Measurements from ENCODE around the gene IL34.

Gene IL34

GRCh38 chr16:70644763-70645597 is 1.4 kb upstream of the IL34 start:
- Mint-ChIP-seq H3K9me3 (no peaks in the 10 kb centered on the region), H3K27ac (no peak overlapping the region), H3K27me3 (peaks cover 11 to 17% of the 10 kb centered on the region in 2 donors), H3K36me3 (no peaks in the 10 kb centered on the region), H3K4me3 (no peak overlapping the region), H3K4me1 (no peaks in the 10 kb centered on the region)
- ATAC-seq (replicated peaks): peak in 1 of 2 donors; percentile 47
- DNase-seq: no peak

- Mint-ChIP-seq H3K4me1 (no peaks in the 10 kb centered on the region), H3K27me3 (peaks cover 0 to under 1% of the 10 kb centered on the region in 2 donors), H3K9me3 (no peaks in the 10 kb centered on the region), H3K36me3 (no peaks in the 10 kb centered on the region), H3K27ac (no peak overlapping the region), H3K4me3 (no peak overlapping the region)
- ATAC-seq (replicated peaks) (no peak), DNase-seq (no peak)
These were observed 1.3 kb downstream of the IL34 start for GRCh38 chr16:70647441-70648359.

DNA sequence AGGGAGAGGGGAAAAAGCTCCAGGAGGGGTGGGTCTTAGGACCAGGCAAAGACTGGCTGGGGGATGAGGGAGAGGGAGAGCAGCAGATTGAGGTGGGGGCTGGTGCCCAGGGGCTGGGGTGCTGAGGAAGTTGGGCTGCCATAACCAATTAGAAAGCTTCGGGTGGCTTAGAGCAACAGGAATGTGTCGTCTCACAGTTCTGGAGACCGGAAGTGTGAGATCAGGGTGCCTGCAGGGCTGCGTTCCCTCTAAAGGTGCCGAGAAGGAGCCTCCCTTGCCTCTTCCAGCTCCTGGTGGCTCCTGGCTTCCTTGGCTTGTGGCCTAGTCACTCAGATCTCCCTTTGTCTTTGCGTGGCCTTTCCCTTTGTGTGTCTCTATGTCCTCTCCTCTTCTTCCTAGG is 2.2 kb downstream of the IL34 start:
- H3K4me3 Mint-ChIP-seq: no peak overlapping the region
- no peak overlapping the region for H3K27ac Mint-ChIP-seq
- H3K9me3 Mint-ChIP-seq: no peaks in the 10 kb centered on the region
- H3K36me3 Mint-ChIP-seq: no peaks in the 10 kb centered on the region
- H3K4me1 Mint-ChIP-seq: peaks cover under 1% of the 10 kb centered on the region in 2 donors
- ATAC-seq (replicated peaks) (no peak), DNase-seq (no peak)
- peaks cover 0 to under 1% of the 10 kb centered on the region in 2 donors for H3K27me3 Mint-ChIP-seq

- Mint-ChIP-seq H3K27ac (no peak overlapping the region), H3K9me3 (no peaks in the 10 kb centered on the region), H3K36me3 (no peaks in the 10 kb centered on the region), H3K27me3 (peaks cover 4 to 6% of the 10 kb centered on the region in 2 donors), H3K4me1 (peaks cover 5 to 6% of the 10 kb centered on the region in 2 donors), H3K4me3 (no peak overlapping the region)
- ATAC-seq (replicated peaks) (no peak), DNase-seq (no peak)
These were observed 2.9 kb downstream of the IL34 start for GRCh38 chr16:70649300-70649699.

DNA sequence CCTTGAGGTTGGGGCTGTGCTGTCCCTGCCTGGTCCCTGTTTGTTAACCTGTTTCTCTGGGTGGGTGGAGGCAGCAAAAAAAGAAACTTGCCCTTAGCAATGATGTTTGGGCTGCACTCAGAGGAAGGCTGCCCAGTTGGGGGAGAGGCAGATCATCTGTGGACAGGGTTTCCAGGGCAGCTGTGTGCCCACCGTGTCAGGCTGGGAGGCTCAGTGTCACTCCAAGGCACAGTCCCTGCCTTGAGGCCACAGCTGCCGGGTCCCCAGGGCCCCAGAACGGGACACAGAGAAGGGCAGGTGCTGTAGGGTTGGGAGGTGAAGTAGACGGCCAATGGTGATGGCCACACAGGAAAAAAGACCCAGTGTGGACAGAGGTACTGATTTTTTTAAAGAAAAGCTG is 3.9 kb downstream of the IL34 start:
- Mint-ChIP-seq H3K4me3 (no peak overlapping the region), H3K4me1 (peaks cover 5 to 6% of the 10 kb centered on the region in 2 donors), H3K27ac (peak overlapping the region; percentile 67), H3K36me3 (no peaks in the 10 kb centered on the region), H3K9me3 (no peaks in the 10 kb centered on the region), H3K27me3 (peaks cover 8 to 12% of the 10 kb centered on the region in 2 donors)
- DNase-seq: no peak
- ATAC-seq (replicated peaks): no peak

DNA sequence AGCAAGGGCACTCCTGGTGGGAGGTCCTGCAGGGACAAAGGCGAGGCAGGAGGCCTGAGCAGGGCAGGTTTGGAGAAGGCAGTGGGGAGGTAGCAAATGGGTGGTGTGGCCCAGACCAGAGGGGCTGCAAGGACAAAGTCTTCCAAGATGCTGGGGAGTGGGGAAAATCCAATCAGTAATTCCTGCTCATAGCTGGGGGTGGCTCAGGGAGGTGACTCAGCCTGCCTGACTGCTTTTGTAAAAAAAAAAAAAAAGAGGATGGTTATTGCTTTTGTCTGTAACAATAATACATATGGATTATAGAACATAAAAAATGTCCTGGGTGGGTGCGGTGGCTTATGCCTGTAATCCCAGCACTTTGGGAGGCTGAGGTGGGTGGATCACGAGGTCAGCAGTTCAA is 5.2 kb downstream of the IL34 start:
- Mint-ChIP-seq H3K27ac (no peak overlapping the region), H3K4me1 (peaks cover 5 to 6% of the 10 kb centered on the region in 2 donors), H3K36me3 (no peaks in the 10 kb centered on the region), H3K9me3 (no peaks in the 10 kb centered on the region), H3K27me3 (peaks cover 8 to 15% of the 10 kb centered on the region in 2 donors), H3K4me3 (no peak overlapping the region)
- ATAC-seq (replicated peaks) (no peak), DNase-seq (no peak)

DNA sequence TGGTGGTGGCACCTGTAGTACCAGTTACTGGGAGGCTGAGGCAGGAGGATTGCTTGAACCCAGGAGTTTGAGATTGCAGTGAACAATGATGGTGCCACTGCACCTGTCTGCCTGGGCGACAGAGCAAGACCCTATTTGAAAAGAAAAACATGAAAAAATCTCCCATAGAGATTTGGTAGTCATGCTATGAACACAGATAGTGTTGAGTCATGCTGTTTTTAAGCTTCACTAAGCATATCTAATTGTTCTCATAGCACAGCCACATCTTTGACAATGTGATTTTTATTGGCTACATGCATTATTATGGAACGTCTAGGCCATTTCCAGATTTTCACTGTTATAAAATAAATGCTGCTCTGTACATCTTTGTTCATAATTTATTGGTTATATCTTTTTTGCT is 6.0 kb downstream of the IL34 start:
- Mint-ChIP-seq H3K4me3 (no peak overlapping the region), H3K36me3 (no peaks in the 10 kb centered on the region), H3K9me3 (no peaks in the 10 kb centered on the region), H3K27ac (no peak overlapping the region), H3K4me1 (peaks cover 5 to 6% of the 10 kb centered on the region in 2 donors), H3K27me3 (peaks cover 11 to 15% of the 10 kb centered on the region in 2 donors)
- DNase-seq (no peak), ATAC-seq (replicated peaks) (no peak)

DNA sequence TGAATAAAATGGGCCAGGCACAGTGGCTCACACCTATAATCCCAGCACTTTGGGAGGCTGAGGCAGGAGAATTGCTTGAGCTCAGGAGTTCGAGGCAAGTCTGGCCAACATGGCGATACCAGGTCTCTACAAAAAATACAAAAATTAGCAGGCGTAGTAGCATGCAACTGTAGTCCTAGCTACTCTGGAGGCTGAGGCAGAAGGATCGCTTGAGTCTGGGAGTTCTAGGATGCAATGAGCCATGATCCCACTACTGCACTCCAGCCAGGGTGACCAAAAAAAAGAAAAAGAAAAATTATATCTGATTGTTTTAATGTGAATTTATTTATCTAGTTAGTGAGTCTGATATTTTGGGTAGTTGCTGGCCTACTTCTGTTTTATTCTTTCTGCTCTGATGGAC is 7.0 kb downstream of the IL34 start:
- H3K9me3 Mint-ChIP-seq: no peaks in the 10 kb centered on the region
- no peak overlapping the region for H3K4me3 Mint-ChIP-seq
- peaks cover 5 to 6% of the 10 kb centered on the region in 2 donors for H3K4me1 Mint-ChIP-seq
- H3K27ac Mint-ChIP-seq: no peak overlapping the region
- H3K27me3 Mint-ChIP-seq: peaks cover 11 to 15% of the 10 kb centered on the region in 2 donors
- DNase-seq (no peak), ATAC-seq (replicated peaks) (no peak)
- H3K36me3 Mint-ChIP-seq: no peaks in the 10 kb centered on the region

DNA sequence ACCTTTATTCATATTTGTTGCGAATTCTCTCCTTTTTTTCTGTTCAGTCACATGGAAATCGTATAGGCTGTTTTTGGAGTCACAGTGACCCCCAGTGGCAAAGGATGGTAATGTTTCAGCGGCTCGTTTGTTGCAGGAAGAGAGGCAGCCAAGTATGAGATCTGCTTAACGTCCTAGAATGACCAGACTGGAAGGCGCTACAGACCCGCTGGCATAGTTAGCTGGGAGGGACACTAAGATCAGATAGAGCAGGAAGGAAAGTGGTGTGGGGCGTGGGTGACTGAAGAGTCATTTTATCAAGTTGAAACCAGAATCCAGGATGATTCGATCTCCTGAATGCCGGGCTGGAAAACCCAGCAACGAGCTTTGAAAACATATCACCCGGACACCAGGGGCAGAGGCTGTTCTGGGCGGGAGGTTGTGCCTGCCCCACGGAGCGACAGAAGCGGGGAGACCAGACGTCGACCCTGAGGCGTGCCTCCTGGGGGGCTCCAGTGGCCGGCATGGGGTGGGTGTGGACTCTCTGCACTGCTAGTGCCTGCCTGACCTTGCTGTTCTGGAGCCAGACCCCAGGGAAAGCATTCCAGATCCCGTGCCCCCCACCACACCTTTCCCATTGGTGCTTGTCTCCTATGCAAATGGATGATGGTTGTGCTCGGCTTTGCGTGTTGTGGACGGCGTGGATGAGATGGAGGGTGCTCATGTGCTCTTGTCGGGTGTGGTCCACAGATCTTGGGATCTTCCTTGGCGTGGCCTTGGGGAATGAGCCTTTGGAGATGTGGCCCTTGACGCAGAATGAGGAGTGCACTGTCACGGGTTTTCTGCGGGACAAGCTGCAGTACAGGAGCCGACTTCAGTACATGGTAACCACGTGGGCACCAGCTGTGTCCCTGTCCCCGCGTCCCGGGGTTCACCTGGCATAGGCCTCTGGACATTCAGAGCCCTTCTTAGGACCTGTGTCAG is 7.7 kb downstream of the IL34 start:
- Mint-ChIP-seq H3K36me3 (no peaks in the 10 kb centered on the region), H3K27me3 (peaks cover 11 to 15% of the 10 kb centered on the region in 2 donors), H3K4me1 (peaks cover 5 to 6% of the 10 kb centered on the region in 2 donors), H3K4me3 (peak overlapping the region; percentile 54 to 67), H3K27ac (peak overlapping the region; percentile 28), H3K9me3 (no peaks in the 10 kb centered on the region)
- peak; percentile 72 for DNase-seq
- peak; percentile 86 to 88 for ATAC-seq (replicated peaks)

DNA sequence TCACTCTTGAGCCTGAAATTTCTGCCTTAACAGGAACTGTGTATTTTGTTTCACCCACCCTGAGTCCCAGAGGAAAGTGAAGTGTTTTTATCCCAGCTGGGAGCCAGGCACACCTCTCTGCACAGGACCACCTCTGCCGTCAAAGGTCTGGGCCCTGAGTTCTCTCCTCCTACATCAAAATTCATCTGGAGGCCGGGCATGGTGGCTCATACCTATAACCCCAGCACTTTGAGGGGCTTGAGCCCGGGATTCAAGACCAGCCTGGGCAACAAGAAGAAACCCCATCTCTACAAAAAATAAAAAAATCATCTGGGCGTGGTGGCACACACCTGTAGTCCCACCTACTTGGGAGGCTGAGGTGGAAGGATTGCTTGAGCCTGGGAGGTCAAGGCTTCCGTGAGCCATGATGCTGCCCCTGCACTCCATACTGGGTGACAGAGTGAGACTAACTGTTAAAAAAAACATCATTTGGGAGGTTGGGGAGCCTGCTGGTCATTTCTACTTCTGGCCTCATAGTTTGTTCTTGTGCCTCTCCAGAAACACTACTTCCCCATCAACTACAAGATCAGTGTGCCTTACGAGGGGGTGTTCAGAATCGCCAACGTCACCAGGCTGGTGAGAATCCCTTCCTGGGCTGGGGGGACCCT is 9.8 kb downstream of the IL34 start:
- Mint-ChIP-seq H3K36me3 (no peaks in the 10 kb centered on the region), H3K4me1 (peaks cover 5 to 6% of the 10 kb centered on the region in 2 donors), H3K9me3 (no peaks in the 10 kb centered on the region), H3K27ac (peak overlapping the region; percentile 38), H3K27me3 (peaks cover 11 to 15% of the 10 kb centered on the region in 2 donors), H3K4me3 (no peak overlapping the region)
- DNase-seq: no peak
- ATAC-seq (replicated peaks): no peak

GRCh38 chr16:70656712-70657263 is 10.4 kb downstream of the IL34 start:
- no peak overlapping the region for H3K4me3 Mint-ChIP-seq
- H3K4me1 Mint-ChIP-seq: peaks cover 5 to 6% of the 10 kb centered on the region in 2 donors
- no peaks in the 10 kb centered on the region for H3K9me3 Mint-ChIP-seq
- no peaks in the 10 kb centered on the region for H3K36me3 Mint-ChIP-seq
- no peak for ATAC-seq (replicated peaks)
- peaks cover 11 to 15% of the 10 kb centered on the region in 2 donors for H3K27me3 Mint-ChIP-seq
- no peak overlapping the region for H3K27ac Mint-ChIP-seq
- no peak for DNase-seq

DNA sequence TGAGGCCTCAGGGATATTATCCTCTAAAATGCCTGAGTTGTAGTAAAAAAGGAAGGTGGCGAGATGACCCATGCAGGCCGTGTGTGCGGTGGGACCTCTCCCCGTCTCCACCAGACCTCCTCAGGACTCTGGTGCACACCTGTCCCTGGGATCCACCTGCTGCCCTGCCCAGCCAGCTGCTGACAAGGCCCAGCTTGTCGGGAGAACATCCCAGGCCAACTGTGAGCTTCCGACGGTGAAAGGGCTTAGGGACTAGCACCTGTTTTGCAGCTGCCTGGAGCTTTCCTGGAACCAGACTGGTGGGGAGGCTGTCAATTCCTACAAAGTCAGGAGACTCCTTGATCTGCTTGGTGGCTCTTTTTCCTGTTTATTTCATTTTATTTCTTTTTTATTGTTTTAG is 11.6 kb downstream of the IL34 start:
- H3K4me1 Mint-ChIP-seq: peaks cover 5 to 6% of the 10 kb centered on the region in 2 donors
- no peak overlapping the region for H3K27ac Mint-ChIP-seq
- no peak overlapping the region for H3K4me3 Mint-ChIP-seq
- no peaks in the 10 kb centered on the region for H3K36me3 Mint-ChIP-seq
- no peak for ATAC-seq (replicated peaks)
- H3K9me3 Mint-ChIP-seq: no peaks in the 10 kb centered on the region
- H3K27me3 Mint-ChIP-seq: peaks cover 11 to 15% of the 10 kb centered on the region in 2 donors
- no peak for DNase-seq

- Mint-ChIP-seq H3K4me1 (peaks cover 1 to 2% of the 10 kb centered on the region in 2 donors), H3K9me3 (no peaks in the 10 kb centered on the region), H3K27ac (no peak overlapping the region), H3K36me3 (no peaks in the 10 kb centered on the region), H3K4me3 (no peak overlapping the region), H3K27me3 (peaks cover 8 to 11% of the 10 kb centered on the region in 2 donors)
- ATAC-seq (replicated peaks): no peak
- DNase-seq: no peak
These were observed 12.6 kb downstream of the IL34 start for GRCh38 chr16:70658921-70659320.
